OCI-LY7 (cell line): Measurements from ENCODE around the gene PFKFB3.

ENCODE experiments used
- EZH2phosphoT487 ChIP-seq: fragments of 200-600 bp; sonication (generic); IDR thresholded peaks from 2 replicates; pipeline ENCODE4 v1.6.1; 2018; ENCODE audit warnings: low read depth, borderline replicate concordance, mild to moderate bottlenecking, mixed run types, antibody characterized with exemption, low read length, moderate library complexity, mixed read lengths
- TF ChIP-seq, protein P1 (sequence below): fragments of 200-600 bp; sonication (generic); conservative IDR thresholded peaks from 2 replicates; pipeline ENCODE4 v1.5.1; 2014; ENCODE audit warnings: mild to moderate bottlenecking, antibody characterized with exemption, low read length, moderate library complexity, mixed read lengths

DNA sequence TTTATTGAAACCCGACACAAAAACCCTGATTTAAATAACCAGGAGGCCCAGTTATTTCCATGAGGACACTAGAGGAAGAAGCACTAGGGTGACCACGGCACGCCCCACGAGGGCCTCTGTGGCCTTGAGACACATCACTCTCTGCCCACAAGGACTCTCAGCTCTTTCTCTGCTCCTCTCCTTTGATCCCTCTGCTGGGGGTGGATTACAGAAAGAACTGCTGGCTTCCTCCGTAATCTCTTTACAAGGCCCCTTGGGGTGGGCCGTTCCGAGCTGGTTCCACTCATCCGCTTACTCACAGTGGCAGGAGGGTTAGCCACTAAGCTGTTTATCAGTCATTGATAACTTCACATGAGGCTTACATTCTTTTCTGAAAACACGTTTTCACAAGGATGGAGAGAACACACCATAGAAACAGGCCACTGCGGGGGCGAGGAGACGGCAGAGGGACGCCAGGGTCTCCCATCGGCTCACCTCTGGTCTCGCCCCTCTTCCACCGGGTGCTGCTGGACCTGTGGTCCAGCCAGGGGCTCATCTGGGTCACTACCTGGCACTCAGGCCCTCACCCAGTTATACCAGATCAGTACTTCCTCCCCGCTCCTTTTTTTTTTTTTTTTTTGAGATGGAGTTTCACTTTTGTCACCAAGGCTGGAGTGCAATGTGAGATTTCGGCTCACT lies 17.6 kb upstream of the PFKFB3 start:
- TF ChIP-seq, protein P1, sequence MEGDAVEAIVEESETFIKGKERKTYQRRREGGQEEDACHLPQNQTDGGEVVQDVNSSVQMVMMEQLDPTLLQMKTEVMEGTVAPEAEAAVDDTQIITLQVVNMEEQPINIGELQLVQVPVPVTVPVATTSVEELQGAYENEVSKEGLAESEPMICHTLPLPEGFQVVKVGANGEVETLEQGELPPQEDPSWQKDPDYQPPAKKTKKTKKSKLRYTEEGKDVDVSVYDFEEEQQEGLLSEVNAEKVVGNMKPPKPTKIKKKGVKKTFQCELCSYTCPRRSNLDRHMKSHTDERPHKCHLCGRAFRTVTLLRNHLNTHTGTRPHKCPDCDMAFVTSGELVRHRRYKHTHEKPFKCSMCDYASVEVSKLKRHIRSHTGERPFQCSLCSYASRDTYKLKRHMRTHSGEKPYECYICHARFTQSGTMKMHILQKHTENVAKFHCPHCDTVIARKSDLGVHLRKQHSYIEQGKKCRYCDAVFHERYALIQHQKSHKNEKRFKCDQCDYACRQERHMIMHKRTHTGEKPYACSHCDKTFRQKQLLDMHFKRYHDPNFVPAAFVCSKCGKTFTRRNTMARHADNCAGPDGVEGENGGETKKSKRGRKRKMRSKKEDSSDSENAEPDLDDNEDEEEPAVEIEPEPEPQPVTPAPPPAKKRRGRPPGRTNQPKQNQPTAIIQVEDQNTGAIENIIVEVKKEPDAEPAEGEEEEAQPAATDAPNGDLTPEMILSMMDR: no peak
- no peak for TF ChIP-seq EZH2phosphoT487
